ENCODE results near the gene MYL5.

- no peak for TF ChIP-seq POLR2A (IDR thresholded peaks at IDR 0.05; ENCODE audit: low read length)
- TF ChIP-seq GATA1 (IDR thresholded peaks at IDR 0.05; ENCODE audit: low read depth, low read length): no peak
Observed at GRCh38 chr4:666822-667544, 7.4 kb upstream of the MYL5 start.

All from erythroblast (primary cell).